Kidney (tissue), 14 donors: Measurements from ENCODE around the gene GLT1D1. TPM values are rescaled to one million over a fixed set of nuclear protein-coding genes. Genes with fewer than 3 reads are reported as not detected.

Experiments
- DNase-seq, 5 donors: peaks; one replicate each; pipeline ENCODE4 v3.0.0-alpha.2; 2013 to 2020
- FAIRE-seq: peaks from 2 replicates; lab custom pipeline; 2012; peaks lifted over from hg19 to GRCh38; lab: Jason Lieb, UNC
- H3K27ac ChIP-seq, 2 donors: one replicate each; pipeline ENCODE4 v1.7.0; 2013; ENCODE audit warnings: low read depth in 2 of 2, low read length in 2 of 2, inconsistent platforms in 1 of 2
- H3K27me3 ChIP-seq: one replicate; pipeline ENCODE4 v1.7.1; 2013; ENCODE audit warnings: low read length, inconsistent platforms; ENCODE audit not compliant: control insufficient read depth, insufficient read depth
- H3K36me3 ChIP-seq, 3 donors: one replicate each; pipeline versions ENCODE4 v1.7.0 to v1.7.1; 2013; ENCODE audit warnings: low read length in 3 of 3, control low read depth in 1 of 3, inconsistent platforms in 1 of 3; ENCODE audit not compliant: insufficient read depth in 3 of 3, control insufficient read depth in 2 of 3
- H3K4me1 ChIP-seq, 3 donors: one replicate each; pipeline versions ENCODE4 v1.7.0 to v1.7.1; 2013; ENCODE audit warnings: low read length in 3 of 3, inconsistent platforms in 1 of 3, low read depth in 1 of 3; ENCODE audit not compliant: control insufficient read depth in 2 of 3, insufficient read depth in 2 of 3
- H3K4me3 ChIP-seq, 3 donors: one replicate each; pipeline versions ENCODE4 v1.7.0 to v1.8.1; 2013; ENCODE audit warnings: low read length in 3 of 3, control low read depth in 1 of 3, inconsistent platforms in 1 of 3
- H3K9ac ChIP-seq, 3 donors: one replicate each; pipeline versions ENCODE4 v1.7.0 to v1.7.1; 2013; ENCODE audit warnings: low read length in 3 of 3, control low read depth in 1 of 3, inconsistent platforms in 1 of 3
- H3K9me3 ChIP-seq, 3 donors: one replicate each; pipeline versions ENCODE4 v1.7.0 to v1.7.1; 2013; ENCODE audit warnings: low read length in 3 of 3, control low read depth in 1 of 3, inconsistent platforms in 1 of 3; ENCODE audit not compliant: control insufficient read depth in 2 of 3, insufficient read depth in 1 of 3
- intact Hi-C: fragments of 100-400 bp; cut with DNase I; formaldehyde crosslinking; loops from one replicate; pipeline ENCODE4 v1.11.1; 2022
- polyA plus RNA-seq: library from polyadenylated mRNA; stranded (reverse); fragments of 350-450 nt; fragmentation: Illumina TruSeq; extraction: RNeasy Lipid Tissue Mini Kit (QIAGEN cat#74804); gene quantifications from one replicate; pipeline ENCODE4 v1.2.3, GENCODE V29; 2014; ENCODE audit warnings: low read depth, low replicate concordance; ENCODE audit not compliant: insufficient read depth
- total RNA-seq: library from RNA; stranded (reverse); fragmentation: NEBNext Ultra II Directional; extraction: Animal tissue kit (Norgen Biotek cat#: 25700); gene quantifications from one replicate; pipeline ENCODE4 v1.2.1, GENCODE V29; 2021
- TF ChIP-seq, protein P1 (sequence below): IDR thresholded peaks from 3 replicates; pipeline ENCODE4 v1.5.1; 2012; ENCODE audit warnings: mild to moderate bottlenecking, moderate library complexity, borderline replicate concordance; ENCODE audit not compliant: insufficient read depth; ENCODE audit errors: extremely low read depth
- donor health status: control.
- donor health status: control.
- donor health status: control.
- donor health status: control.
- donor health status: control.
- donor health status: DM: yes; HTN: yes; CAD: no.
- donor health status: Normal renal cell carcinoma (clear cell type).

GLT1D1 gene
- total and polyA plus RNA-seq, 2 donors from 2014 or later = 0.41 to 0.45 TPM

- peaks cover 0 to 9% (median 0%) of the 10 kb centered on the region in 3 donors for H3K4me1 ChIP-seq
- DNase-seq = no peak
- no peaks in the 10 kb centered on the region for H3K27me3 ChIP-seq
- intact Hi-C loops = no loop called here
- no peak overlapping the region for H3K4me3 ChIP-seq
- peaks cover 0 to 11% (median 3%) of the 10 kb centered on the region in 3 donors for H3K36me3 ChIP-seq
- no peaks in the 10 kb centered on the region for H3K9me3 ChIP-seq
- TF ChIP-seq, protein P1, sequence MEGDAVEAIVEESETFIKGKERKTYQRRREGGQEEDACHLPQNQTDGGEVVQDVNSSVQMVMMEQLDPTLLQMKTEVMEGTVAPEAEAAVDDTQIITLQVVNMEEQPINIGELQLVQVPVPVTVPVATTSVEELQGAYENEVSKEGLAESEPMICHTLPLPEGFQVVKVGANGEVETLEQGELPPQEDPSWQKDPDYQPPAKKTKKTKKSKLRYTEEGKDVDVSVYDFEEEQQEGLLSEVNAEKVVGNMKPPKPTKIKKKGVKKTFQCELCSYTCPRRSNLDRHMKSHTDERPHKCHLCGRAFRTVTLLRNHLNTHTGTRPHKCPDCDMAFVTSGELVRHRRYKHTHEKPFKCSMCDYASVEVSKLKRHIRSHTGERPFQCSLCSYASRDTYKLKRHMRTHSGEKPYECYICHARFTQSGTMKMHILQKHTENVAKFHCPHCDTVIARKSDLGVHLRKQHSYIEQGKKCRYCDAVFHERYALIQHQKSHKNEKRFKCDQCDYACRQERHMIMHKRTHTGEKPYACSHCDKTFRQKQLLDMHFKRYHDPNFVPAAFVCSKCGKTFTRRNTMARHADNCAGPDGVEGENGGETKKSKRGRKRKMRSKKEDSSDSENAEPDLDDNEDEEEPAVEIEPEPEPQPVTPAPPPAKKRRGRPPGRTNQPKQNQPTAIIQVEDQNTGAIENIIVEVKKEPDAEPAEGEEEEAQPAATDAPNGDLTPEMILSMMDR = no peak
- no peak for FAIRE-seq
- H3K27ac ChIP-seq = no peak overlapping the region
- no peak overlapping the region for H3K9ac ChIP-seq
Measured at GRCh38 chr12:128813883-128814282, 39.4 kb upstream of the GLT1D1 start.

DNA sequence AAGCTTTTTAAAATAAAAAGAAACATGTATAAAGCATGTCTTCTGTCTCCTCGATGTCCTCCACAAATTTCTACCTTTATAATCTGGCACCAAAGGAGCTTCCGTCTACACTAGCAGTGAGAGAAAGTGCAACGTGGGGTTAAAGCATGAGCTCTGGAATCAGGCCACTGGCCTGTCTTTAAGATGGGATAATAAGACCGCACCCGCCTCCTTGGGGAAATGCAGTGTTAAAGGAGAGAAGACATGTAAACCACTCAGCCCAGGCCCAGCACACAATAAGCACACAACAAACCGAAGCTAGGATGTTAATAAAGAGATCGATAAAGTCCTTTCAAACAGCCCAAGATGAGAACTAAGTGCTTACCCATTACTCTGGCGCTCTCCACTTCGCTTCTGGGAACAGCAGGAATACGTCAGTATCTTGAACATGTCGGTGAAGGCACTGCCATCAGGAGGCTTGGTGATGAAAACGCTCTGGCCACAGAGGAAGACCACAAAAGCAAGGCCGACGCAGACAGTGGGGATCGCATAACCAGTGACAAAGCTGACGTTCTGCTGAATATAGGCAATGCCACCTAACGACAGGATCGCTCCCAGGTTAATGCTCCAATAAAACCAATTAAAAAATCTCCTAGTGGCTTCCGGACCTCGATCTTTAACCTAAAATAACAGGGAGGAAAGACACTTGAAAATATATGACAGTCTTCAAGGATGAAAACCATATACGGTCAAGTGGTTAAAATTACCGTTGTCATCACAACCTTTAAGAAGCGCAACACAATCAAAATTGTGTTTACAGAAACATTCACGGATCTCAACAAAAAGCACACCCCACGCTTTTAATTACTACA, 38.6 kb upstream of the GLT1D1 start:
- FAIRE-seq (no peak), DNase-seq (no peak)
- H3K27me3 ChIP-seq = no peaks in the 10 kb centered on the region
- intact Hi-C loops = no loop called here
- no peak overlapping the region for H3K4me3 ChIP-seq
- TF ChIP-seq, protein P1 = no peak
- H3K9ac ChIP-seq = no peak overlapping the region
- peaks cover 0 to 11% (median 0%) of the 10 kb centered on the region in 3 donors for H3K36me3 ChIP-seq
- H3K27ac ChIP-seq = no peak overlapping the region
- peaks cover 0 to 9% (median 0%) of the 10 kb centered on the region in 3 donors for H3K4me1 ChIP-seq
- no peaks in the 10 kb centered on the region for H3K9me3 ChIP-seq

- Histone ChIP-seq H3K27ac (no peak overlapping the region), H3K36me3 (peaks cover 0 to 11% (median 2%) of the 10 kb centered on the region in 3 donors), H3K27me3 (no peaks in the 10 kb centered on the region), H3K4me1 (peaks cover 0 to 9% (median 0%) of the 10 kb centered on the region in 3 donors), H3K9ac (no peak overlapping the region), H3K9me3 (no peaks in the 10 kb centered on the region), H3K4me3 (no peak overlapping the region)
- TF ChIP-seq, protein P1 = no peak
- FAIRE-seq (no peak), DNase-seq (no peak)
- intact Hi-C loops = no loop called here
Measured at GRCh38 chr12:128815779-128816642, 37.3 kb upstream of the GLT1D1 start.
